GM18502 (cell line): ENCODE measurements around the gene IPO5.
"Not testable (repeated sequence)": the region's sequence is repeated elsewhere in the genome, so short reads cannot be mapped to it uniquely, and the experiment has no call there.

Experiments
- ATAC-seq: cut with Tn5 transposase; IDR thresholded peaks from one replicate; pipeline ENCODE4 v1.9.1; 2021; ENCODE audit warnings: mild to moderate bottlenecking; ENCODE audit not compliant: unreplicated experiment, poor library complexity

Gene IPO5

GRCh38 chr13:97946951-97947588, 6.4 kb upstream of the IPO5 start:
- no peak for ATAC-seq

GRCh38 chr13:97948041-97948440, 5.4 kb upstream of the IPO5 start:
- ATAC-seq, result no peak

- not testable (repeated sequence) for ATAC-seq
Observed at GRCh38 chr13:97949316-97949715, 4.2 kb upstream of the IPO5 start.

- ATAC-seq, result no peak
Observed at GRCh38 chr13:97951376-97951775, 2.1 kb upstream of the IPO5 start.

- ATAC-seq, result peak; percentile 85
Observed at GRCh38 chr13:97952831-97953230, 644 bp upstream of the IPO5 start.

GRCh38 chr13:97961340-97961739, 7.9 kb downstream of the IPO5 start:
- ATAC-seq, result no peak

GRCh38 chr13:97962887-97963286, 9.4 kb downstream of the IPO5 start:
- no peak for ATAC-seq

- no peak for ATAC-seq
Observed at GRCh38 chr13:97967226-97967625, 13.8 kb downstream of the IPO5 start.

- ATAC-seq, result no peak
Observed at GRCh38 chr13:97967948-97968347, 14.5 kb downstream of the IPO5 start.

- no peak for ATAC-seq
Observed at GRCh38 chr13:97971519-97971918, 18.0 kb downstream of the IPO5 start.

- no peak for ATAC-seq
Observed at GRCh38 chr13:97974773-97975172, 21.3 kb downstream of the IPO5 start.

- no peak for ATAC-seq
Observed at GRCh38 chr13:97975280-97975847, 21.9 kb downstream of the IPO5 start.

GRCh38 chr13:97975848-97976609, 22.6 kb downstream of the IPO5 start:
- peak; percentile 91 for ATAC-seq

GRCh38 chr13:97976610-97977521, 23.4 kb downstream of the IPO5 start:
- ATAC-seq, result peak; percentile 37

GRCh38 chr13:97977982-97978381, 24.5 kb downstream of the IPO5 start:
- ATAC-seq, result no peak

GRCh38 chr13:97978651-97979050, 25.2 kb downstream of the IPO5 start:
- ATAC-seq, result no peak

GRCh38 chr13:97979051-97979450, 25.6 kb downstream of the IPO5 start:
- no peak for ATAC-seq

- no peak for ATAC-seq
Observed at GRCh38 chr13:97979556-97979955, 26.1 kb downstream of the IPO5 start.

- no peak for ATAC-seq
Observed at GRCh38 chr13:97982286-97982685, 28.8 kb downstream of the IPO5 start.

GRCh38 chr13:97986835-97987234, 33.4 kb downstream of the IPO5 start:
- peak; percentile 85 for ATAC-seq

GRCh38 chr13:97999653-98000052, 46.2 kb downstream of the IPO5 start:
- ATAC-seq, result no peak
